ENCODE measurements around the gene GLUD2. TPM values are rescaled to one million over a fixed set of nuclear protein-coding genes. Genes with fewer than 3 reads are reported as not detected.

GLUD2 gene
- total and polyA plus RNA-seq, 2 donors (not counting 1 experiment from before 2014, with no cell fraction given) = 0.19 to 0.42 TPM

DNA sequence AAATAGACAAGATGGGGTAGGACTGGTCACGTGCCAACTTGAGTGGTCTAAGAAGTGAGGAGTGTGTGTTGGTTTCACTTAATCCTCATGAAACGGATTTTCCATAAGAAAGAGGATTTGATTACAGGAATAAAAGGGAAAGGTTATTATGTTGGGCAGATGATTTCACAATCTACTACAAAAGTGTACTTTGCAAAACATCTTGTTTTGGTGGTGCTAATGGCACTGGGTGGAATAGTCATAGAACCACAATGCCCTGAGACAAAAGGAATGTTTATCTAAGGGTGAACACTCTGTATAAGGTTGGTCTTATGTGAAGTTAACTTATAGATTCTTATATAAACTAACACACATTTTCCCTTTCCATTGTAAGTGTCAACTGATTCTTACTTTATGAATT is 45.6 kb downstream of the GLUD2 start:
- Histone ChIP-seq H3K9ac (ENCODE audit: low read length) (no peak overlapping the region), H2AFZ (ENCODE audit: insufficient read depth, low read depth, low read length, poor library complexity, severe bottlenecking) (no peak overlapping the region), H3K4me3 (ENCODE audit: control extremely low read depth in 1 of 5, extremely low read depth in 1 of 5, insufficient read depth in 1 of 5, low read depth in 2 of 5, low read length in 4 of 5) (no peak overlapping the region), H3K79me2 (ENCODE audit: control insufficient read depth, insufficient read depth, low read length) (no peaks in the 10 kb centered on the region), H3K27me3 (replicated peaks in 1 of 4; ENCODE audit: control extremely low read depth in 1 of 4, control insufficient read depth in 3 of 4, insufficient read depth in 4 of 4, low read length in 3 of 4) (no peaks in the 10 kb centered on the region), H3K4me2 (replicated peaks; ENCODE audit: low read depth, low read length, poor library complexity, severe bottlenecking) (no peak overlapping the region), H3K27ac (ENCODE audit: low read length in 2 of 2) (no peak overlapping the region), H3K9me3 (ENCODE audit: control extremely low read depth in 1 of 3, control insufficient read depth in 2 of 3, insufficient read depth in 1 of 3, low read length in 2 of 3) (no peaks in the 10 kb centered on the region), H3K36me3 (replicated peaks in 1 of 2; ENCODE audit: control extremely low read depth in 1 of 2, control insufficient read depth in 1 of 2, extremely low read depth in 1 of 2, insufficient read depth in 2 of 2, low read length in 1 of 2) (no peaks in the 10 kb centered on the region), H4K20me1 (ENCODE audit: control insufficient read depth, insufficient read depth, low read length, poor library complexity, severe bottlenecking) (no peaks in the 10 kb centered on the region), H3K4me1 (ENCODE audit: control insufficient read depth in 2 of 2, insufficient read depth in 2 of 2, low read length in 2 of 2) (no peaks in the 10 kb centered on the region)
- Mint-ChIP-seq H3K27ac (no peak overlapping the region), H3K9me3 (ENCODE audit: insufficient read depth) (no peaks in the 10 kb centered on the region), H3K27me3 (peaks cover 3% of the 10 kb centered on the region), H3K4me3 (no peak overlapping the region), H3K4me1 (no peaks in the 10 kb centered on the region)
- no peak for DNase-seq
- ChIA-PET CTCF (no interaction called here), POLR2A (no interaction called here)
- intact Hi-C loops (cut with micrococcal nuclease) = no loop called here
- ATAC-seq (ENCODE audit: low read depth) = no peak
- WGBS (ENCODE audit: insufficient coverage) = no CpG with 5 or more reads among the region's 2 CpGs
- TF ChIP-seq EZH2 (IDR thresholded peaks at IDR 0.05; ENCODE audit: borderline replicate concordance, insufficient read depth, low read depth, low read length, poor library complexity, severe bottlenecking) = no peak
- TF ChIP-seq, protein P1, sequence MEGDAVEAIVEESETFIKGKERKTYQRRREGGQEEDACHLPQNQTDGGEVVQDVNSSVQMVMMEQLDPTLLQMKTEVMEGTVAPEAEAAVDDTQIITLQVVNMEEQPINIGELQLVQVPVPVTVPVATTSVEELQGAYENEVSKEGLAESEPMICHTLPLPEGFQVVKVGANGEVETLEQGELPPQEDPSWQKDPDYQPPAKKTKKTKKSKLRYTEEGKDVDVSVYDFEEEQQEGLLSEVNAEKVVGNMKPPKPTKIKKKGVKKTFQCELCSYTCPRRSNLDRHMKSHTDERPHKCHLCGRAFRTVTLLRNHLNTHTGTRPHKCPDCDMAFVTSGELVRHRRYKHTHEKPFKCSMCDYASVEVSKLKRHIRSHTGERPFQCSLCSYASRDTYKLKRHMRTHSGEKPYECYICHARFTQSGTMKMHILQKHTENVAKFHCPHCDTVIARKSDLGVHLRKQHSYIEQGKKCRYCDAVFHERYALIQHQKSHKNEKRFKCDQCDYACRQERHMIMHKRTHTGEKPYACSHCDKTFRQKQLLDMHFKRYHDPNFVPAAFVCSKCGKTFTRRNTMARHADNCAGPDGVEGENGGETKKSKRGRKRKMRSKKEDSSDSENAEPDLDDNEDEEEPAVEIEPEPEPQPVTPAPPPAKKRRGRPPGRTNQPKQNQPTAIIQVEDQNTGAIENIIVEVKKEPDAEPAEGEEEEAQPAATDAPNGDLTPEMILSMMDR (IDR thresholded peaks at IDR 0.05) = no peak

Other genes starting within 250 kb of the GLUD2 start
- not detected in 2 replicates for gene CT47B1, start 171.7 kb upstream of the GLUD2 start, total RNA-seq
- not detected in 2 replicates for gene CT47B1, start 171.7 kb upstream of the GLUD2 start, polyA plus RNA-seq
- gene CT47A11, start 110.5 kb upstream of the GLUD2 start, total RNA-seq = not detected in 2 replicates
- not detected in 2 replicates for gene CT47A11, start 110.5 kb upstream of the GLUD2 start, polyA plus RNA-seq
- not detected in 2 replicates for gene CT47A10, start 105.6 kb upstream of the GLUD2 start, total RNA-seq
- gene CT47A10, start 105.6 kb upstream of the GLUD2 start, polyA plus RNA-seq = not detected in 2 replicates
- not detected in 2 replicates for gene CT47A9, start 100.7 kb upstream of the GLUD2 start, total RNA-seq
- not detected in 2 replicates for gene CT47A9, start 100.7 kb upstream of the GLUD2 start, polyA plus RNA-seq
- not detected in 2 replicates for gene CT47A8, start 95.9 kb upstream of the GLUD2 start, total RNA-seq
- gene CT47A8, start 95.9 kb upstream of the GLUD2 start, polyA plus RNA-seq = not detected in 2 replicates
- not detected in 2 replicates for gene CT47A7, start 91.0 kb upstream of the GLUD2 start, total RNA-seq
- gene CT47A7, start 91.0 kb upstream of the GLUD2 start, polyA plus RNA-seq = not detected in 2 replicates
- not detected in 2 replicates for gene CT47A6, start 86.1 kb upstream of the GLUD2 start, total RNA-seq
- gene CT47A6, start 86.1 kb upstream of the GLUD2 start, polyA plus RNA-seq = not detected in 2 replicates
- gene CT47A5, start 81.3 kb upstream of the GLUD2 start, total RNA-seq = not detected in 2 replicates
- not detected in 2 replicates for gene CT47A5, start 81.3 kb upstream of the GLUD2 start, polyA plus RNA-seq
- not detected in 2 replicates for gene CT47A4, start 76.4 kb upstream of the GLUD2 start, total RNA-seq
- gene CT47A4, start 76.4 kb upstream of the GLUD2 start, polyA plus RNA-seq = not detected in 2 replicates
- not detected in 2 replicates for gene CT47A3, start 71.5 kb upstream of the GLUD2 start, total RNA-seq
- not detected in 2 replicates for gene CT47A3, start 71.5 kb upstream of the GLUD2 start, polyA plus RNA-seq
- not detected in 2 replicates for gene CT47A2, start 66.7 kb upstream of the GLUD2 start, total RNA-seq
- gene CT47A2, start 66.7 kb upstream of the GLUD2 start, polyA plus RNA-seq = not detected in 2 replicates
- gene CT47A1, start 61.9 kb upstream of the GLUD2 start, total RNA-seq = not detected in 2 replicates
- gene CT47A1, start 61.9 kb upstream of the GLUD2 start, polyA plus RNA-seq = not detected in 2 replicates